Activated T-cell treated with anti-CD3 and anti-CD28 coated beads, Interleukin-2, amount 50 U/mL, for 24 hours (primary cell): Measurements from ENCODE around the gene SHH.

Experiments used
- DNase-seq: peaks from one replicate; pipeline ENCODE4 v3.0.0-alpha.2; 2020
- H3K27ac Mint-ChIP-seq: 2 replicates; pipeline ENCODE4 v1.8.0; 2020; ENCODE audit warnings: mild to moderate bottlenecking, mixed read lengths
- H3K27me3 Mint-ChIP-seq: 2 replicates; pipeline ENCODE4 v1.8.0; 2020; ENCODE audit warnings: mixed read lengths
- H3K36me3 Mint-ChIP-seq: 2 replicates; pipeline ENCODE4 v1.8.0; 2020; ENCODE audit warnings: low read depth, mixed read lengths
- H3K4me1 Mint-ChIP-seq: 2 replicates; pipeline ENCODE4 v1.8.0; 2020; ENCODE audit warnings: low read depth, mixed read lengths
- H3K4me3 Mint-ChIP-seq: 2 replicates; pipeline ENCODE4 v1.8.0; 2020; ENCODE audit warnings: mild to moderate bottlenecking, moderate library complexity, mixed read lengths
- H3K9me3 Mint-ChIP-seq: 2 replicates; pipeline ENCODE4 v1.8.0; 2020; ENCODE audit warnings: mixed read lengths

SHH gene

GRCh38 chr7:155835446-155836215, 23.4 kb upstream of the SHH start:
- Mint-ChIP-seq H3K9me3 (no peaks in the 10 kb centered on the region), H3K36me3 (no peaks in the 10 kb centered on the region), H3K4me3 (no peak overlapping the region)

GRCh38 chr7:155834486-155835048, 22.3 kb upstream of the SHH start:
- DNase-seq, result no peak
- Mint-ChIP-seq H3K4me1 (no peaks in the 10 kb centered on the region), H3K27me3 (peaks cover 2% of the 10 kb centered on the region), H3K9me3 (no peaks in the 10 kb centered on the region), H3K4me3 (no peak overlapping the region), H3K36me3 (no peaks in the 10 kb centered on the region), H3K27ac (no peak overlapping the region)

More at GRCh38 chr7:155835446-155836215, 23.4 kb upstream of the SHH start:
- H3K27me3 Mint-ChIP-seq, result peaks cover 2% of the 10 kb centered on the region
- no peak for DNase-seq
- no peaks in the 10 kb centered on the region for H3K4me1 Mint-ChIP-seq
- no peak overlapping the region for H3K27ac Mint-ChIP-seq

GRCh38 chr7:155833651-155834050, 21.4 kb upstream of the SHH start:
- no peak overlapping the region for H3K27ac Mint-ChIP-seq
- H3K27me3 Mint-ChIP-seq, result peaks cover 2% of the 10 kb centered on the region
- no peaks in the 10 kb centered on the region for H3K4me1 Mint-ChIP-seq
- no peak overlapping the region for H3K4me3 Mint-ChIP-seq
- no peaks in the 10 kb centered on the region for H3K9me3 Mint-ChIP-seq
- DNase-seq, result no peak
- H3K36me3 Mint-ChIP-seq, result no peaks in the 10 kb centered on the region

GRCh38 chr7:155832581-155832981, 20.3 kb upstream of the SHH start:
- no peaks in the 10 kb centered on the region for H3K36me3 Mint-ChIP-seq
- no peaks in the 10 kb centered on the region for H3K9me3 Mint-ChIP-seq
- no peak overlapping the region for H3K27ac Mint-ChIP-seq
- DNase-seq, result no peak
- H3K27me3 Mint-ChIP-seq, result peaks cover 3% of the 10 kb centered on the region
- no peaks in the 10 kb centered on the region for H3K4me1 Mint-ChIP-seq
- no peak overlapping the region for H3K4me3 Mint-ChIP-seq

- Mint-ChIP-seq H3K9me3 (no peaks in the 10 kb centered on the region), H3K4me1 (no peaks in the 10 kb centered on the region), H3K27me3 (peaks cover 8% of the 10 kb centered on the region), H3K36me3 (no peaks in the 10 kb centered on the region), H3K27ac (no peak overlapping the region), H3K4me3 (no peak overlapping the region)
- no peak for DNase-seq
Measured at GRCh38 chr7:155831807-155832524, 19.7 kb upstream of the SHH start.

- H3K4me3 Mint-ChIP-seq, result no peak overlapping the region
- no peak overlapping the region for H3K27ac Mint-ChIP-seq
- no peaks in the 10 kb centered on the region for H3K4me1 Mint-ChIP-seq
- no peaks in the 10 kb centered on the region for H3K36me3 Mint-ChIP-seq
- peaks cover 11% of the 10 kb centered on the region for H3K27me3 Mint-ChIP-seq
- no peaks in the 10 kb centered on the region for H3K9me3 Mint-ChIP-seq
- no peak for DNase-seq
Measured at GRCh38 chr7:155830961-155831806, 18.9 kb upstream of the SHH start.

- Mint-ChIP-seq H3K27me3 (peaks cover 14% of the 10 kb centered on the region), H3K4me3 (no peak overlapping the region), H3K36me3 (no peaks in the 10 kb centered on the region), H3K27ac (no peak overlapping the region), H3K4me1 (no peaks in the 10 kb centered on the region), H3K9me3 (no peaks in the 10 kb centered on the region)
- DNase-seq, result no peak
Measured at GRCh38 chr7:155829796-155830470, 17.7 kb upstream of the SHH start.

- H3K4me1 Mint-ChIP-seq, result no peaks in the 10 kb centered on the region
- no peak for DNase-seq
- no peak overlapping the region for H3K27ac Mint-ChIP-seq
- H3K27me3 Mint-ChIP-seq, result peaks cover 24% of the 10 kb centered on the region
- no peaks in the 10 kb centered on the region for H3K9me3 Mint-ChIP-seq
- H3K36me3 Mint-ChIP-seq, result no peaks in the 10 kb centered on the region
- H3K4me3 Mint-ChIP-seq, result no peak overlapping the region
Measured at GRCh38 chr7:155825336-155825735, 13.1 kb upstream of the SHH start.

GRCh38 chr7:155824227-155824886, 12.1 kb upstream of the SHH start:
- H3K27me3 Mint-ChIP-seq, result peaks cover 29% of the 10 kb centered on the region
- no peak overlapping the region for H3K4me3 Mint-ChIP-seq
- H3K27ac Mint-ChIP-seq, result no peak overlapping the region
- no peaks in the 10 kb centered on the region for H3K9me3 Mint-ChIP-seq
- no peak for DNase-seq
- no peaks in the 10 kb centered on the region for H3K4me1 Mint-ChIP-seq
- no peaks in the 10 kb centered on the region for H3K36me3 Mint-ChIP-seq

- Mint-ChIP-seq H3K4me3 (no peak overlapping the region), H3K27ac (no peak overlapping the region), H3K27me3 (peaks cover 29% of the 10 kb centered on the region)
Measured at GRCh38 chr7:155821851-155822250, 9.6 kb upstream of the SHH start.

GRCh38 chr7:155820788-155821187, 8.5 kb upstream of the SHH start:
- no peaks in the 10 kb centered on the region for H3K4me1 Mint-ChIP-seq
- no peak for DNase-seq
- no peak overlapping the region for H3K4me3 Mint-ChIP-seq
- no peak overlapping the region for H3K27ac Mint-ChIP-seq
- H3K9me3 Mint-ChIP-seq, result no peaks in the 10 kb centered on the region
- peaks cover 31% of the 10 kb centered on the region for H3K27me3 Mint-ChIP-seq
- no peaks in the 10 kb centered on the region for H3K36me3 Mint-ChIP-seq

More at GRCh38 chr7:155821851-155822250, 9.6 kb upstream of the SHH start:
- Mint-ChIP-seq H3K36me3 (no peaks in the 10 kb centered on the region), H3K4me1 (no peaks in the 10 kb centered on the region), H3K9me3 (no peaks in the 10 kb centered on the region)
- no peak for DNase-seq

- H3K27me3 Mint-ChIP-seq, result peaks cover 37% of the 10 kb centered on the region
- H3K36me3 Mint-ChIP-seq, result no peaks in the 10 kb centered on the region
Measured at GRCh38 chr7:155820246-155820645, 8.0 kb upstream of the SHH start.

GRCh38 chr7:155819186-155819585, 6.9 kb upstream of the SHH start:
- H3K36me3 Mint-ChIP-seq, result no peaks in the 10 kb centered on the region
- H3K27me3 Mint-ChIP-seq, result peaks cover 39% of the 10 kb centered on the region
- peaks cover 4% of the 10 kb centered on the region for H3K4me1 Mint-ChIP-seq
- H3K4me3 Mint-ChIP-seq, result no peak overlapping the region
- H3K27ac Mint-ChIP-seq, result no peak overlapping the region
- no peak for DNase-seq
- H3K9me3 Mint-ChIP-seq, result no peaks in the 10 kb centered on the region

More at GRCh38 chr7:155820246-155820645, 8.0 kb upstream of the SHH start:
- H3K4me1 Mint-ChIP-seq, result peaks cover 4% of the 10 kb centered on the region
- no peak overlapping the region for H3K27ac Mint-ChIP-seq
- H3K4me3 Mint-ChIP-seq, result no peak overlapping the region
- H3K9me3 Mint-ChIP-seq, result no peaks in the 10 kb centered on the region
- DNase-seq, result no peak
